ENCODE measurements around the gene PTPRN2.

- no peak for TF ChIP-seq CTCF (IDR thresholded peaks at IDR 0.05)
- no peak for TF ChIP-seq POLR2A (IDR thresholded peaks at IDR 0.05)
- no peak for TF ChIP-seq EP300 (IDR thresholded peaks at IDR 0.05)
Measured at GRCh38 chr7:158315326-158315725, 272.3 kb downstream of the PTPRN2 start.
